ENCODE results near the gene ZFYVE9.
"Not testable (repeated sequence)": the region's sequence is repeated elsewhere in the genome, so short reads cannot be mapped to it uniquely, and the experiment has no call there.

Gene ZFYVE9

GRCh38 chr1:52152572-52152971 is 10.7 kb downstream of the ZFYVE9 start:
- no peak for DNase-seq (ENCODE audit: low read depth)

GRCh38 chr1:52153010-52153409 is 11.1 kb downstream of the ZFYVE9 start:
- no peak for DNase-seq (ENCODE audit: low read depth)

GRCh38 chr1:52153898-52154297 is 12.0 kb downstream of the ZFYVE9 start:
- no peak for DNase-seq (ENCODE audit: low read depth)

- no peak for DNase-seq (ENCODE audit: low read depth)
These were observed 14.6 kb downstream of the ZFYVE9 start for GRCh38 chr1:52156460-52156859.

- DNase-seq (ENCODE audit: low read depth): peak; percentile 14
These were observed 15.7 kb downstream of the ZFYVE9 start for GRCh38 chr1:52157582-52157981.

GRCh38 chr1:52158218-52158617 is 16.3 kb downstream of the ZFYVE9 start:
- no peak for DNase-seq (ENCODE audit: low read depth)

- peak; percentile 76 for DNase-seq (ENCODE audit: low read depth)
These were observed 17.3 kb downstream of the ZFYVE9 start for GRCh38 chr1:52159033-52159789.

GRCh38 chr1:52162947-52163346 is 21.1 kb downstream of the ZFYVE9 start:
- DNase-seq (ENCODE audit: low read depth): no peak

GRCh38 chr1:52164604-52165003 is 22.7 kb downstream of the ZFYVE9 start:
- DNase-seq (ENCODE audit: low read depth): peak; percentile 24

- DNase-seq (ENCODE audit: low read depth): no peak
These were observed 25.3 kb downstream of the ZFYVE9 start for GRCh38 chr1:52166996-52167753.

- no peak for DNase-seq (ENCODE audit: low read depth)
These were observed 26.6 kb downstream of the ZFYVE9 start for GRCh38 chr1:52168373-52169080.

GRCh38 chr1:52171149-52171548 is 29.3 kb downstream of the ZFYVE9 start:
- DNase-seq (ENCODE audit: low read depth): not testable (repeated sequence)

GRCh38 chr1:52179073-52179472 is 37.2 kb downstream of the ZFYVE9 start:
- no peak for DNase-seq (ENCODE audit: low read depth)

GRCh38 chr1:52180176-52180575 is 38.3 kb downstream of the ZFYVE9 start:
- DNase-seq (ENCODE audit: low read depth): no peak

- not testable (repeated sequence) for DNase-seq (ENCODE audit: low read depth)
These were observed 39.9 kb downstream of the ZFYVE9 start for GRCh38 chr1:52181759-52182158.

- not testable (repeated sequence) for DNase-seq (ENCODE audit: low read depth)
These were observed 40.4 kb downstream of the ZFYVE9 start for GRCh38 chr1:52182328-52182727.

GRCh38 chr1:52182874-52183400 is 41.0 kb downstream of the ZFYVE9 start:
- no peak for DNase-seq (ENCODE audit: low read depth)

GRCh38 chr1:52186449-52186848 is 44.6 kb downstream of the ZFYVE9 start:
- no peak for DNase-seq (ENCODE audit: low read depth)

GRCh38 chr1:52189898-52190480 is 48.1 kb downstream of the ZFYVE9 start:
- no peak for DNase-seq (ENCODE audit: low read depth)

GRCh38 chr1:52190500-52191252 is 48.8 kb downstream of the ZFYVE9 start:
- DNase-seq (ENCODE audit: low read depth): peak; percentile 35

GRCh38 chr1:52191395-52191965 is 49.6 kb downstream of the ZFYVE9 start:
- no peak for DNase-seq (ENCODE audit: low read depth)
